GM18907 (cell line): ENCODE data around the gene FOXP1.
A peak's percentile ranks its signal among the peaks of the same experiment; 100 is the strongest.

Experiments used
- ATAC-seq: cut with Tn5 transposase; IDR thresholded peaks from one replicate; pipeline ENCODE4 v1.9.1; 2021; ENCODE audit warnings: mild to moderate bottlenecking, moderate library complexity; ENCODE audit not compliant: unreplicated experiment

The FOXP1 gene

GRCh38 chr3:71228156-71228866 lies 355.2 kb downstream of the FOXP1 start:
- ATAC-seq, result no peak

GRCh38 chr3:71227270-71227661 lies 356.3 kb downstream of the FOXP1 start:
- ATAC-seq, result peak; percentile 17

- peak; percentile 94 for ATAC-seq
Observed at GRCh38 chr3:71226565-71227269, 356.8 kb downstream of the FOXP1 start.

GRCh38 chr3:71225951-71226564 lies 357.5 kb downstream of the FOXP1 start:
- ATAC-seq, result peak; percentile 15

GRCh38 chr3:71225002-71225684 lies 358.4 kb downstream of the FOXP1 start:
- ATAC-seq, result no peak

GRCh38 chr3:71219744-71220638 lies 363.5 kb downstream of the FOXP1 start:
- ATAC-seq, result peak; percentile 97

- ATAC-seq, result no peak
Observed at GRCh38 chr3:71218508-71218907, 365.0 kb downstream of the FOXP1 start.

GRCh38 chr3:71217640-71218222 lies 365.8 kb downstream of the FOXP1 start:
- no peak for ATAC-seq

GRCh38 chr3:71215351-71215750 lies 368.2 kb downstream of the FOXP1 start:
- ATAC-seq, result no peak

GRCh38 chr3:71214797-71215196 lies 368.7 kb downstream of the FOXP1 start:
- ATAC-seq, result no peak

- no peak for ATAC-seq
Observed at GRCh38 chr3:71214016-71214415, 369.5 kb downstream of the FOXP1 start.

- ATAC-seq, result no peak
Observed at GRCh38 chr3:71211083-71211482, 372.4 kb downstream of the FOXP1 start.

- ATAC-seq, result no peak
Observed at GRCh38 chr3:71210257-71211007, 373.1 kb downstream of the FOXP1 start.

- ATAC-seq, result no peak
Observed at GRCh38 chr3:71208211-71209095, 375.1 kb downstream of the FOXP1 start.

- no peak for ATAC-seq
Observed at GRCh38 chr3:71207632-71208031, 375.9 kb downstream of the FOXP1 start.

- no peak for ATAC-seq
Observed at GRCh38 chr3:71206305-71207165, 377.0 kb downstream of the FOXP1 start.

- no peak for ATAC-seq
Observed at GRCh38 chr3:71203727-71204488, 379.6 kb downstream of the FOXP1 start.
